ENCODE measurements around the gene SEC14L5.
"Not testable (repeated sequence)": the region's sequence is repeated elsewhere in the genome, so short reads cannot be mapped to it uniquely, and the experiment has no call there.

SEC14L5 gene

DNA sequence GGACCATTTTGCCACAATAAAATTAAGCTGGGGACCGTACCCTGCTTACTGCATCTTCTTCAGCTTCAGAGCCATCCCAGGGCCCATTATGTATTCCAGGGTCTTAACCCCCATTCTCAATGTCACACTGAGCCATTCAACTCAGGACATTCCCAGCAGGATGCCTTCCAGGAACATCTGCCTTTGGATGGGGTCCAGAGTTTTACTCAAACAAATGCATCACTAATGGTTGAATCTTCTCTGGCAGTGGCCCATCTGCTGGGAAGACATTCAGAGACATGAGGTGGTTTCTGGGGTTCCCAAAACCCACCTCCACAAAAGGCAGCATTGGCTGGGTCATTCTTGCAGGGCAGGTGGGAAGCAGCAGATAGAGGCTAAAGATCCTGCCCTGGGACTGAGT is 3.4 kb upstream of the SEC14L5 start:
- DNase-seq = no peak

DNA sequence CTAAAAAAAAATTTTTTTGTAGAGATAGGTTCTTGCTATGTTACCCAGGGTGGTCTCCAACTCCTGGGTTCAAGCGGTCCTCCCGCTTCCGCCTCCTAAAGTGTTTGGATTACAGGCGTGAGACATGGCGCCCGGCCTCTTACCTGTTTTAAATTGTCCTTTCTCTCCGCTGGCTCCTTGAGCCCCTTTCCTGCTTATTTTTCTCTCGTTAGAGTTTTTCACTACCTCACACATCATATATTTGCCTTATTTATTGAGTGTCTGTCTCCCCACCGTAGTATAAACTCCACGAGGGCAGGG is 760 bp upstream of the SEC14L5 start:
- DNase-seq = no peak

DNA sequence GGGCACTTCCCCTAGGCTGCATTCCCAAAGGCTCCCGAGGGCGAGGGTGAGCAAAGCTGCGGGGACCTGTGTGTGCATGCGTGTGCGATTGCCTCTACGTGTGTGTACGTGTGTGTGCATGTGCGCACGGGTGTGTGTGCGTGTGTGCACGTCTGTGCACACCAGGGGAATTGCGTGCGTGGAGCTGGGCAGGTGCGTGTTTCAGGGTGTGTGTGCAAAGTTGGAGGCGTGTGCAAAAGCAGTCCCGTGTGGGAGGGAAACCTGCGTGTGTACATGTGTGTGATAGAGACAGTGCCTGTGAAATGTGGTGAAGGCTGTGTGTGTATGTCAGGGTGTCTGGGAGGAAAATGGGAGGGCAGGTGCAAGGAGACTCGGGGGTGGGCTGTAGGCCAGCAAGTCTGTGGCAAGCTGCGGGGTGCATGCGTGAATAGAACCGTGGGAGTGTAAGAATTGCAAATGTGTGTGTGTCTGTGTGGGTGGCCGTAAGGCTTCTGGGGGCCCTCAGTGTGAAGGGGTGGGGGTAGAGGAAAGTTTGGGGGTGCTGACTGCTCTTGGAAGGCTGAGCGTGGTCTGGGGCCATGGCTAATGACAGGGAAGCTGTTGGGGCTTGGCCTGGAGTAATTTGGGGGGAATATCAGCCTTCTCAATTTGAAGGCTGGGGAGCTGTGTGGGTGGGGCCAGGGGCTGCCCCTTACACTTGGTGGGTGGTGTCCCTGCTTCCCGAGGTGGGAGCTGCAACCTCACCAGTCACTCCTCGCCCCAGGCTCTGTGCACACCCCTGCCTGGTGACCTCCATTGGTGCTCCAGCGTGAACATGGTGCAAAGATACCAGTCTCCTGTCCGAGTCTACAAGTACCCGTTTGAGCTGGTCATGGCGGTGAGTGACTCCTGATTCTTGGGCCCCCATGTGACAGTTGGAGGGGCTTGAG is 644 bp downstream of the SEC14L5 start:
- no peak for DNase-seq

DNA sequence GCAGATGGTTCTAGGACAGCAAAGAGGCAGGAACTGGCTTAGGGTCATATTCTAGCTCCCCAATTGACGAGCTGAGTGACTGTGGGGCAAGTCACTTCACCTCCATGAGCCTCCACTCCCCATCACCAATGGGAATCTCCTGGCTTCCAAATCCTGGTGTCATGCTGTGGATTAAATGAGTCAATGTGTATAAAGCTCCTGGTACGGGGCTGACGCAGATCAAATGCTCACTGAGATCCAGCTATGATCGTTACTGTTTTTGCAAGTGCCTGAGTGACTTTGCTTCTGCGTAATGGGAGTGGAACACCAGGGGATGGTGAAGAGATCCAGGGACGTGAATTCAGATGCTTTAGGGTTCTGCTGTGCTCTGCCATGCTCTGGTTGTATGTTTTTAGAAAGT is 2.4 kb downstream of the SEC14L5 start:
- DNase-seq = no peak

DNA sequence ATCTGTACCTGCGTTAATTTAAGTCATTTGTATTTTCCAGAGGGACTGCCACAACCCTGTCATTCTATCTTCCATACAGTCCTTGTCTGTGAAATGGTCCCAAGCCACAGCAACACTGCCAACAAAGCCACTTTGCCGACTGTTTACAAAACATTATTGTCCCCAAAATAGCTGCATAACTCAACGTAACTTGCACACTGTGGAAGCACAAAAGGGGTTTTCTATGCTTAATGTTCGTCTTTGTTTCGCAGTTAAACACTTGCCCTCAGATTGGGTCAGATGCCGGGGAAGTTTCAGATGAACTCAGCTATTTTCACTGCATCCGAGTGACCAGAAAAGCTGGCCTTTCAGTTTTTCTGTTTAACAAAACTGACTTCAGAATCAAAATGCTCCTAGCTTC is 4.6 kb downstream of the SEC14L5 start:
- no peak for DNase-seq

DNA sequence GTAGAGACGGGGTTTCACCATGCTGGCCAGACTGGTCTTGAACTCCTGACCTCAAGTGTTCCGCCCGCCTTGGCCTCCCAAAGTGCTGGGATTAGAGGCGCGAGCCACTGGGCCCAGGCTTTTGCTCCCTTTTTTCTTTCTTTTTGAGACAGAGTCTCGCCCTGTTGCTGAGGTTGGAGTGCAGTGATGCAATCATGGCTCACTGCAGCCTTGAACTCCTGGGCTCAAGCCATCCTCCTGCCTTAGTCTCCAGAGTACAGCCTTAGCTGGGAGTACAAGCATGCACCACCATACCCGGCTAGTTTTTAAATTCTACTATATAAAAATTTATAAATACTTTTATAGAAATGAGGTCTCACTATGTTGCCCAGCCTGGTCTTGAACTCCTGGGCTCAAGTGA is 5.4 kb downstream of the SEC14L5 start:
- DNase-seq = not testable (repeated sequence)

DNA sequence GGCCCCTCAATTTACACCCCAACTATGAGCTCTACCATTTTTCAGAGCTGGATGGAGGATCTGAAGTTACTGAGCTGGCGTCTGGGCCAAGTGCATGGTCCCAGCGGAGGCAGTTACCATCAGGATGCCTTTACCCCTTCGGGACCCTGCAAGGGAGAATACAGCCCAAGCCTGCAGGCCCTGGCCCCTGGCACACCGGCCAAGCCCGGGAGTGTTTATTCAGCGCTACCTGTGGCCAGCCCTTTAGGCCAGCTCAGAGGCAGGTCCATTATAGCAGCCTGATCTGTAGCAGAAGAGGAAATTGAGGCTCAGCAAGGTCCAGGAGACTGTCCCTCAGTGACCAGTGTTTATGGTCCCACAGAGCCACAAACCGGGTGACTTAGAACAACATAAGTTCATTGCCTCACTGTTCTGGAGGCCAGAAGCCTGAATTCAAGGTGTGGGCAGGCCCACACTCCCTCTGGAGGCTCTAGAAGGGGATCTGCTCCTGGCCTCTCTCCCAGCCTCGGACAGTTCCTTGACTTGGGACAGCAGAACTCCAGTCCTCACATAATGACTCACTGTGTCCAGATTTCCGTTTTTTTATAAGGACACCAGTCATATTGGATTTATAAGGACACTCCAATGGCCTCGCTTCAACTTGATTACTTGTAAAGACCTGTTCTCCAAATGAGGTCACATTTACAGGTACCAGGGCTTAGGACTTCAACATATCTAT is 8.8 kb downstream of the SEC14L5 start:
- no peak for DNase-seq

DNA sequence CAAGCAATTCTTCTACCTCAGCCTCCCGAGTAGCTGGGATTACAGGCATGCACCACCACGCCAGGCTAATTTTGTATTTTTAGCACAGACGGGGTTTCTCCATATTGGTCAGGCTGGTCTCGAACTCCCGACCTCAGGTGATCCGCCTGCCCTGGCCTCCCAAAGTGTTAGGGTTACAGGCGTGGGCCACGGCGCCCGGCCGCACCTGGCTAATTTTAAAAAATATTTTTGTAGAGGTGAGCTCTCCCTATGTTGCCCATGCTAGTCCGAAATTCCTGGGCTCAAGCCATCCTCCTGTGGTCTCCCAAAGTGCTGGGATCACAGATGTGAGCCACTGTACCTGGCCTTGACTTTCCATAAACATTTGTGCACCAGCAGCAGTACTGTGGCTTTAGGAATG is 10.1 kb downstream of the SEC14L5 start:
- DNase-seq = not testable (repeated sequence)

DNA sequence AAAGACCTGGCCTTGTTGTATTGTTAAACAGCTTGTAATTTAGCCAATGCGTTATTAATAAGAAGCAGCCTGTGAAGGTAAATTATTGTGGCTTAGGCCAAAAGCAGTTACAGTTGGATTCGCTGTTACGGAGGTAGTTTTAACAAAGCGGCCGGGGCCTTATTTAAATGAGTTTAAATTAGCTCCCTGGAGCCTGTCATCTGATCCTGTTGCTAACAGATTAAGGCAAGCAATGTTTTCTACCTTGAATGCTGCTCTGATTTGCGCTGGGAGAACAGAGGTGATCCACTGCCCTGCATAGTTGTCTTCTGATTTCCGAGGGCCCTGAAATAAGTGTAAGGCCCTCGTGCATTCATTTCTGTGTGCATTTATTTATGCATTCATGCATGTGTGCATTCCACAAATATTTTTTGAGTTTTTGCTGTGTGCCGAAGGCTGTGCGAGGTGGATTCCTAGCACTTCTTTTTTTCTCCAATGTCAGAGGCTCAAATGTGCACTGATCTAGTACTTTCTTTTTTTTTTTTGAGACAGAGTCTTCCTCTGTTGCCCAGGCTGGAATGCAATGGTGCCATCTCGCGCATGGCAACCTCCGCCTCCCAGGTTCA is 10.9 kb downstream of the SEC14L5 start:
- DNase-seq = no peak

DNA sequence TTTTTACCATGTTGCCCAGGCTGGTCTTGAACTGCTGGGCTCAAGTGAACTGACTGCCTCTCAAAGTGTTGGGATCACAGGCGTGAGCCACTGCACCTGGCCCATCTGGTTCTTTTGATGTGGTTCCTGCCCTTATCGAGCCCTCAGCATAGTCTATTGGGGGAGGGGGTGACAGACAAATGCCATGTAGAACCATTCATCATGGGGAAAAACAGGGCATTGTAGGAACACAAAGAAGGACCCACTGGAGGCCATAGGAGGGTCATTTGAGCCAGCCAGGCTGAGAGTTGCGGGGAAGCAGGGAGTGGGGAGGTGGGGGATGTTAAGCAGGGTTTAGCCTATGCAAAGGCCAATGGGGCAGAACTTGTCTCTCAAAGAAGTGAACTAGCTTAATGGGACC is 11.9 kb downstream of the SEC14L5 start:
- no peak for DNase-seq

DNA sequence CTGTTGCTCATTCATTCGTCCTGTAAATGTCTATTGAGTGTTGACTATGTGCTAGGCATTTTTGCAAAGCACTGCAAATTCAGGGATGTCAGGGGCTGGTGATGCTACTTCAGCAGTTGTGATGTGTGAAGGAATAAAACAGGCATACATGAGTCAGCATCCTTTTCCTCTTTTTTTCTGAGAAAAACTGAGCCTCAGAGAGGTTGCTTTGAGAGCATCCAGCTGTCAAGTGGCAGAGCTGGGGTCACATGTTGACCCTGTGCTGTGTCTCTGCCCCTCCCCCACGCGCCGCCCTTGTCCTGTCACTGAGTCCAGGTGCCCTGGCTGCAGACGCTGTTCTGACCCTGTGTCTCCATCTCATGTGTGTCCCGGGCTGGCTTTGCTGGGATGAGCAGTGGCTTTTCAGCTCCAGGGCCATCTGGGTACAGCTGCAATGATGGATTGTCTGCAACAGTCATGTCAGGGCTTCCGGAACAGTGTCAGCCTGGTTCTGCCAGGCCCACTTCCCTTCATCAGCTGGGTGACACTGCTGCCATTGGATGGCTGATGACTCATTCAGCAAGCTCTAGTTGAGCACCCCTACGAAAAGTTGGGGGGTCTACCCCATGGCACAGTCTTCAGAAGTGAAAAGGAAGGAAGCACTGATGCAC is 14.9 kb downstream of the SEC14L5 start:
- DNase-seq = no peak

DNA sequence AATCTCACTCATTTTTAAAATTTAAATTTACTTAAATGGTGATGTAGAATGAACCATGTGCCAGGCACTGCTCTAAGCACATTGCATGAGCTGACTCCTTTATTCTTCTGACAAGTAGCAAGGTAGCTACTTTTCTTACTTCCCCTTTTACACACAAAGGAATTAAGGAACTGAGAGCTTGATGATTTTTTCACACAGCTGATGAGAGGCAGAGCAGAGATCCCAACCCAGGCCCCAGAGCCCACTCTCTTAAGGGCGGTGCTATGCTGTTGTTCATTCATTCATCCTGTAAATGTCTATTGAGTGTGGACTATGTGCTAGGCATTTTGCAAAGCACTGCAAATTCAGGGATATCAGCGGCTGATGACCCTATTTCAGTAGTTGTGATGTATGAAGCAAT is 17.9 kb downstream of the SEC14L5 start:
- no peak for DNase-seq

DNA sequence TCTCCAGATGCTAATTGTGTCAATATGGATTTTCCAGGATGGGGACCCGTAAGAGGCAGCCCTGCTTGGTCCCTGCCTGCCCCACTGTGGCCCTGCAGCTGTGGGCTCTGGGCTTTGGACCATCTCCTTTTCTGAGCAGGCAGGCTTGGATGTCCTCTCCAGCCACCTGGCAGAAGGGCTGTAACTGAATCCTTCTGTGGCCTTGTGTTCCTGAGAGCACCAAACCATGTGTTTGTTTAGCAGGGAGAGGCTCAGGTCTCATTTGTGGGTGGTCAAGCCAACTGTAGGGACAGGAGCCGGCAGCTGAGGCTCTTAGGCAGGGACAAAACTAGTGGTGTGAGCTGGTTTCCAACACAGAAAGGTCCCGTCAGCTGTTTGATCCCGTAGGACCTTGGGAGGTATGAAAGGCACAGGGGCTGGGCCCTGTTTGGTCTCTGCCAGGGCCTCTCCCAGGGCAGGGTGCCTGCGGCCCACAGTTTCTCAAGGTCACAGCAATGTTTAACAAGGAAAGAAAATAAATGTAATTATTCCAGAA is 18.5 kb downstream of the SEC14L5 start:
- DNase-seq = no peak

DNA sequence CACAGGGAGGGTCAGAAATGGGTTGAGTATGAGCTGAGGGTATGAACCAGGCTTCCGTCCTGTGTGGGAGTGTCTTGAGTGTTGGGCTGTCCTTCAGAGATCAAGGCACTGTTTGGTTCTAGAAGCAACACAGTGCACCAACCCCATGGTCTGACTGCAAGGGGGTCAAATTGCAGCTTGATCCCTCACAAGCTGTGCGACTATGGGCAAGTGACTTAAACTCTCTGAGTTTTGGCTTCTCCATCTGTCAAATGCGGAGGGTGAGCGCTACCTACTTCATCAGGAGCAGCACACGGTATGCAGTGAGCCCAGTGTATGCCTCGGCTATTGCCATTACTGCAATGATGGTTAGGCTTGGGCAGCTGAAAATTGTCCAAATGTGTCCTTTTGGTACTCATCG is 21.0 kb downstream of the SEC14L5 start:
- no peak for DNase-seq

DNA sequence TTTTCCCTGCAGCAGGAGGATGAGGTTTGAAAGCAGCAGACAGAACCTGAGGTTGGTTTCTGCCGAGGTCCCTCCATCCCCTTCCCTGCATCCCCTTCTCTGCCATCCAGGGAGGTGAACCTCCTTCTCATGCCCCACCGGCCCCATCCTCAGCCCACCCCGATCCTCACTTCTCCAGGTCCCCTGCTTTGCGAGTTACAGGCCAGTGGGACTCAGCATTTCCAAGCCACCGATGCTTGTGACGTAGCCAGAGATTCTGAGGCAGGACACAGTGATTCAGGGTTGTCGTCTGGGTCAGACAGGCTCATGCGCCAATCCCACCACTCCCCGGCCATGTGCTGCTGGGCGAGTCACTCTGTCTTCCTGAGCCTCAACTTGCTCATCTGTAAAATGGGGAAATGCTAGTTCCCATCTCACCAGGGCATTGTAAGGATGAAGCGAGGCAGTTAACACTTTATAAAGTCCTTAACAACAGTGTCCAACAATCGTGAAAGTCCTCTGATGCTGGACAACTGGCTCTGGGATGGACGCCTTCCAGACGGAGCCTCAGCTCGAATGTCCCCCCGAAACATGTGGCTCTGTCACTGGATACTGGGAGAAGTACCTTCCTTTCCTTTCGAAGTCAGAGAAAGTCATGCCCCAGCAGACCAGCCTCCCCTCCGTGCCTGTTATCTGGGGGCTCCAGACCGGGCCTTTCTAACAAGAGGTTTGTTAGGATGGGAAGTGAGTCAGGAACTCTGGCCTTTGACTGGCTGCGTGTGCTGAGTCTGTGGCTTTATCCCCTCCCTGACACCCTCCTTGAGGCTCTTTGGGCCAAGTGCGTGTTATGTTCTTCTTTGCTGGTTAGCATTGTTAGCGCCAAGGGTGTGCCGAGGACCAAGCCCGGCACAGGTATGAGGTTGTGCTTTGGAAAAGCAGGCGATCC is 21.9 kb downstream of the SEC14L5 start:
- no peak for DNase-seq

DNA sequence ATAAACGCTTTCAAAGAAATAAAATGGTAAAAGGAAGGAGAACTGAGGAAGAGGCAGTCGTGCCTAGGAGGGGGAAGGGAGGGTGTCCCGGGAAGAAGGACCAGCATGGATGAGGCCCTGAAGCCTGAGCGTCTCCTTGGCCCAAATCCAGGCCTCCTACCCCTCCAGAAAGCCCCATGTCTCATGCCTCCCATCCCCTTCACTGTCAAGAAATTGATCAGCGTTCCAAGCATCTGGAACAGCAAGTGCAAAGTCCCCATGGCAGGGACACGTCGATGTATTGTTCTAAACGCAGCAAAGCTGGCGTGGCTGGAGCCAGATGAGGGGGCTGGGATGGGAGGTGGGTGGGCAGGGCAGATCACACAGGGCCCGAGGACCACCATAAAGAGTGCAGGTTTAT is 22.6 kb downstream of the SEC14L5 start:
- DNase-seq = no peak

DNA sequence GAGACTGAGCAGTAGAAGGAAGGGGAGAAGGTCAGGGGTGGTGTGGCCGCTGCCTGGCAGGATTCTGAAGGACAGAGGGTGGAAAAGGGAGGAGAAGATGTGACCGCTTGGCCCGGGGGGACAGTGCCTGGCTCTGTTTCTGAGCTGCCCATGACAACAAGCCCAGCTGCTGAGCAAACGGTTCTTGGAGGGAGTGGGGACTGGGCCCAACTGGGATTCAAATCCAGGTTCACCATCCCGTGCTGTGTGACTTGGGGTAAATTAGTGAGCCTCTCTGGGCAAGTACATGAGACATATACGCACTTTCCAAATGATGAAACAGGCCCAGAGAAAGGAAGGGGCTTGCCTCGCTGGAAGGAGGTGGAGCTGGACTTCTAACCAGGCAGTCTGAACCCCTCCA is 23.3 kb downstream of the SEC14L5 start:
- no peak for DNase-seq

DNA sequence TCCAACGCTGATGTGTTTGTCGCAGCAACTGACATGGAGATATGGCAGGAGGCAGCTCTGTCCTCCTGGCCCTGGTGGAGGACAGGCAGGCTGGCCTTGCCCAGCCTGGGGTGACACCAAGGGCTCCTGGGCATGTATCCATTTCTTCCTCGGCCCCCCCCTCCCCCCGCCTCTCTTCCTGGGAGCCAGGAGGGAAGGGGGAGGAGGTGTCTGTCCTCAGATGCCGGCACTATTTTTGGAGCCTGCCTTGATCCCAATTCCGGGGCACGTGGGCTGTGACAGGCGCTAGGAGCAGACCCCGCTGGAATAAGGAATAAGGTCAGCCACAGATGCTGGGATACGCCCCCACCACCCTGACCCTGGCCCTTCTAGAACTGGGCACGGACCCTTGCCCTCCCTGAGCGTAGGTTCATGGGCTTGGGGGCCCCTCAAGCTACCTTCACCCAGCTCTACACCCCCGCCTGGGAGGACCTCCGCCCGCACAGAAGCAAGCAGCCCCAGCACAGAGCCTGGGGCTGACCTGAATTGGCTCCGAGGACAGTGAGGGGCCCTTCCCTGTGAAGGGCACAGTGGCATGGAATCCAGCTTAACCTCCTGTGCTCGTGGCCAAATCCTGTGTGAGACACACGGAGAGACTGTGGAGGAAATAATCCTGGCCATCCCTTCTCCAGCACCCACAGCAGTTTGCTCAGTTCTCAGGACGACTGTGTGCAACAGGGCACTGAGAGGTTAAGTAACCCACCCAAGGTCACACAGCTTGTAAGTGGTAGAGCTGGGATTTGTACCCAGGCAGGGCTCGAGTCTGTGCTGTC is 24.1 kb downstream of the SEC14L5 start:
- no peak for DNase-seq

DNA sequence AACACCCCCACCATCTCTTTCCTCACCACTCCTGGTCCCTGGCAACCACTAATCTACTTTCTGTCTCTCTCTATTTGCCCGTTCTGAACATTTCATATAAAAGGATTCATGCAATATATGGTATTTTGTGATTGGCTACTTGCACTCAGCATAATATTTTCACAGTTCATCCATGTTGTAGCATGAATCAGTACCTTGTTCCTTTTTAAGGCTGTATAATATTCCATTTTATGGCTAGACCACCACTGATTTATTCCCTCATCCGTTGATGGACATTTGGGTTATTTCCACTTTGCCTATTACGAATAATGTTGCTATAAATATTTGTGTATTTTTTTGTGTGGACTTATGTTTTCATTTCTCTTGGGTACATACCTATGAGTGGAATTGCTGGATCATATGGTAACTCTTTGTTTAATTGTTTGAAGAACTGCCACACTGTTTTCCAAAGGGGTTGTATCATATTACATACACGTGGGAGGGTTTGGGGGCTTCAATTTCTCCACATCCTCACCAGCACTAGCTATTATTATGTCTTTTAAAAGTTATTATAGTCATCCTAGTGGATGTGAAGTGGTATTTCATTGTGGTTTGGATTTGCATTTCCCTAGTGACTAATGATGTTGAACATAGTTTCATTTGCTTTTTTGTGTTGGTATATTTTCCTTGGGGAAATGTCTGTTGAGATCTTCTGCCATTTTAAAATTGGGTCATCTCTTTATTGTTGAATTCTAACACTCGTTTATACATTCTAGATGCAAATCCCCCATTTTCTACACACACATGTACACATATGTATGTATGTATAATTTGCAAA is 26.3 kb downstream of the SEC14L5 start:
- DNase-seq = no peak

DNA sequence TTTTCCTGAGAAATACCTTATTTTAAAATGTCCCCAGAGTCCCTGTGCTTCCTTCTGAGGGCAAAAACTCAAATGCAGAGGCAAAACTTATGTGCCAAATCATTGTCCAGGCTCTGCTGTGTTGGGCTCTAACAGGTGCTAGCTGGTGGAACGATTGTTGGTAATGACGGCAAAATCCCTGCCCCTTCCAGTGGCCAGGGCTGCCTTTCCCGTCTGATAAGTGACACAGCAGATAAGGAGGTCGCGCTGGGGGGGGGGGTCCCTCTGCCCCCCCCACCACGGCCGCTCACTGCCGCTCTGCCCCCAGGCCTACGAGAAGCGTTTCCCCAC is 29.1 kb downstream of the SEC14L5 start:
- DNase-seq = no peak
